Measurements from ENCODE around the gene GTSF1L.

GTSF1L gene

DNA sequence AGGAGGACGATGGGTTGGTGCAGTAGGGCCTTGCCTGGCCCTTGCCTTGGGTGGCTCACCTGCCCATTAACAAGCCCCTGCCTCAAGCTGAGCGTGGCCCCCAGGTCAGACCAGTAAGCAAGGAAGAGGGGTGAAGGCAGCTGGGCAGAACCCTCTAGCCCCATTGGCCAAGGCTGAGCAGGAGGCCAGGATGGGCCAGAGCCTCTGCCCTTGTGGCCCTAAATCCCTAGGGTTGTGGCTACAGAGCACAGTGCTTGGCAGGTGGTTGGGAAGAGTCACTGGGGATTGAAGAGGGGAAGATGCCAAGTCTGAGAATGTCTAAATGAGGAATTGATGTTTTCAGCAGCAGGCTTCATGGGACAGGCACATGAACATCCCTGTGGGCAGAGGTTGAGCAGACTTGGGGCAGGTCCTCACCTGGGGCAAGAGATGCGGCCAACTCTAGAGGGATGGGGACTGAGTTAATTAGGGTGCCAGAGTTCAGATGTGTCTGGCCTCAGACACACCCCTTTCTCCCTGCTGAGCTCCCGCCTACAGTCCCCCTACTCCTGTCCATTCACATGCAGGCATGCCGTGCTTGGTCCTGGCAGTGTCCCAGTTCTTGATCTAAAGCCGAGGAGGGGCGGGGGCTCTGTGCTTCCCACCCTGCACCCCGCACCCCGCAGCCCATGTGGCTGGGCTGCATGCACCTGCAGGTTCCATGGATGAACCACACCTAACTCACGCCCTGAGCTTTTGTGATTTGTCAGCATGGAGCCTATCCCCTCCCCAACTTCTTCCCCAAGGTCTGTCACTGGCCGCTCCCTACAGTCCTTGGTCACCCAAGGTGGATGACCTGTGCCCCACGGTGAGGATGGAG is 9.8 kb downstream of the GTSF1L start:
- no peak for DNase-seq (ENCODE audit: low spot score)

DNA sequence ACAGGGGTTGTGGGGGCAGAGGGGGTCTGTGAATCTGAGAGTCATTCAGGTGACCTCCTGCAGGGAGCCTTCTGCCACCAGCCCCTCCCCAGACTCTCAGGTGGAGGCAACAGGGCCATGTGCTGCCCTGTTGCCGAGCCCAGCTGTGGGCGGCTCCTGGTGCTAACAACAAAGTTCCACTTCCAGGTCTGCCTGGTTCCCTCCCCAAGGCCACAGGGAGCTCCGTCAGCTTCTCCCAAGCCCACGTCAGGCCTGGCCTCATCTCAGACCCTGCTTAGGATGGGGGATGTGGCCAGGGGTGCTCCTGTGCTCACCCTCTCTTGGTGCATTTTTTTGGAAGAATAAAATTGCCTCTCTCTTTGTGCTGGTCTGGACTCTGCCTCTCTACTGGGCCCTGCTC is 10.7 kb downstream of the GTSF1L start:
- DNase-seq (ENCODE audit: low spot score), result no peak

DNA sequence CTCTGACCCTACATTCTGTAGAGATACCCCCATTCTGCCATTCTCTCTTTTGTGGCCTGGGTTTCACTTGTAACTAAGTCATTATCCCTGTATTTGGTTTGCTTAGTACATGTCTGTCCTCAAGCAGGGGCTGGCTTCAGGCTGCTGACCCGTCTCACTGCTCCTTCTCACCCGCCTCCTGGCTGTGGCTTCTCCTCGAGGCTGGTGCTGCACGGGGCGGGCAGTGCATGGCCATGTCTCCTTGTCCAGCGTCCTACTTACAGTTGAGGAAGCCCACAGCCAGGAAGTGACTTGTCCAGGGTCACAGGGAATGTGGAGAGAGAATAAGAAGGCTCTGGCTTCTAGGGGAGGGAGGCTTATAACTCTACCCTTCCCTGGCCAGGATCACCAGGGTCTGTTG is 11.3 kb downstream of the GTSF1L start:
- DNase-seq (ENCODE audit: low spot score), result no peak

DNA sequence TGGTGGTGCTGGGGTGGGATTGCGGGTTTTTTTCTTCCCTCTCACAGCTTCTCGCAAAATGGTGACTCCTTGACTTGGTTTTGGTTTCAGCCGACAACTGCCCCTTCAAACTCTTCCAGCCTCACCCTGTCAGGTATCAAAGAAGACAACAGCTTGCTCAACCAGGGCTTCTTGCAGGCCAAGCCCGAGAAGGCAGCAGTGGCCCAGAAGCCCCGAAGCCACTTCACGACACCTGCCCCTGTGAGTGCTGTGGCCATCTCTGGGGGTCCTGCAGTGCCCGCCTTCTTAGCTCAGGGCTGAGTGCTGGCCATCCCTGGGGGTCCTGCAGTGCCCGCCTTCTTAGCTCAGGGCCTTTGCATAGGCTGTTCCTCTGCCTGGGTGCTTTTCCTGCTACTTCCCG is 11.8 kb downstream of the GTSF1L start:
- no peak for DNase-seq (ENCODE audit: low spot score)

DNA sequence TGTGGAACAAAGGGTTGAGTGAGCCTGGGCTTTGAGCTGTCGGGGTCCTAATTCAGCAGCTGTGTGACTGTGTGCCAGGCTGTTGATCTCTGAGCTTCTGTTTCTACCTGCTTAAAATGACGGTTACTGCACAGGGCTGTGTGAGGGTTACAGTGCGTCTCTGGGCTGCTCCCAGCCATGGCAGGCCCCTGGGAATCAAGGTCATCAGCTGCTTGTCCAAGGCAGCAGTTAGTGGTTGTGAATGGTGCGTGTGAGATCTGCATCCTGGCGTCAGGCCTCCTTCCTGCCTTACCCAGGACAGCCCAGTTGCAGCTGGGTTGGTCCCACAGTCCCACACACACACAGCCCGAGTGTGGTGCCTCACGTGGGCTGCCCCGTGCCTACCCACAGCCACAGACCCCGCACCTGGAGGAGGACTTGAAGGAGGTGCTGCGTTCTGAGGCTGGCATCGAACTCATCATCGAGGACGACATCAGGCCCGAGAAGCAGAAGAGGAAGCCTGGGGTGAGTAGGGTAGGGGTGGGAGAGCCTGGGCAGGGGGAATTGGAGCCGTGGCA is 15.6 kb downstream of the GTSF1L start:
- DNase-seq (ENCODE audit: low spot score), result no peak

DNA sequence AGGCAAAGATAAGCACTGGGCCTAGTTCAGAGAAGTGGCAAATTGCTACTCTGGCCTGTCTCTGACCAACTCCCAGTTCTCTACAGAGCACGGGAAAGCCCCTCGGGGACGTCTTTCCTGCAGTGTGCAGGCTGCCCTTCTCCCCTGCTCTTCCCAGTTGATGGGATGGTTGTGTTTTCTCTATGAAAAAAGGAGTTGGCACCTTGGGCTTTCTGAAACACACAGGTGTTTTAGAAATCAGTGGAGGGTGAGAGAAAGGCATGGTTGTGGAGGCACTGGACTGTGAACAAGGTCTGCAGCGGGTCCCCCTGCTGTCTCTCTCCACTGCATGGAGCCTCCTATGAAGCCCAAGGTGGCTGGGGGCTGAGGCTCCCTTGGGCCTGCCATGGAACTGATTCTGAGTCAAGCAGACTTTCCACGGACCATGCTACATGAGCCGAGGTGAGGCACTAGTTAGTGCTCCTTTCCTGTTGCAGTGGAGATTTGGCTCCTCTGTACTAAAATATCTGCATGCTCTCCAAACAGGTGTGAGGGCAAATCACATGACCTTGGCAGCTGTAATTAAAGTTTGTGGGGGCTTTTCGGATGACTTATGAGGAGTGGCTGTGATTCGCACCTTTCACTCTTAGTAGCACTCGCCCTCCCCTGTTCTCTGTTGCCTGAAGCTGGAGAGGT is 16.3 kb downstream of the GTSF1L start:
- no peak for DNase-seq (ENCODE audit: low spot score)

DNA sequence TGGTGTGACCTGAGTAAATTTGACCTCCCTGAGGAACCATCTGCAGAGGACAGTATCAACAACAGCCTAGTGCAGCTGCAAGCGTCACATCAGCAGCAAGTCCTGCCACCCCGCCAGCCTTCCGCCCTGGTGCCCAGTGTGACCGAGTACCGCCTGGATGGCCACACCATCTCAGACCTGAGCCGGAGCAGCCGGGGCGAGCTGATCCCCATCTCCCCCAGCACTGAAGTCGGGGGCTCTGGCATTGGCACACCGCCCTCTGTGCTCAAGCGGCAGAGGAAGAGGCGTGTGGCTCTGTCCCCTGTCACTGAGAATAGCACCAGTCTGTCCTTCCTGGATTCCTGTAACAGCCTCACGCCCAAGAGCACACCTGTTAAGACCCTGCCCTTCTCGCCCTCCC is 24.3 kb downstream of the GTSF1L start:
- DNase-seq (ENCODE audit: low spot score), result no peak

DNA sequence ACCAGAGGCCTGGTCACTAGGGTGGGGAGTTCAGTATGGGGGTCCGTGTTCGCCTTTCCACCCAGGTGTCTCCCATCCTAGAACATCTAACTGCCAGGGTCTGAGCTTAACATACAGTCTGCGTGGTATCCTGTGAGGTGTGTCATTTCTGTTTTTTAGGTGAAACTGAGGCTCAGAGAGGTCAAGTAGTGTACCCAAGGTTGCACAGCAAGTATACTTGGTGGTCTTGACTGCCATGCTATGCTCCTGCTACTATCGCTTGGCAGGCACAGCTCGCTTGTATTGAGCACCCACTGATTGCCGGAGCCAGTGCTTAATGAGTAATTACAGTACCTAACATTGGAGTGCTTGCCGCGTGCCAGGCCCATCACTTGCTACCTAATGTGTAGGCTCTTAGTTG is 26.2 kb downstream of the GTSF1L start:
- no peak for DNase-seq (ENCODE audit: low spot score)

DNA sequence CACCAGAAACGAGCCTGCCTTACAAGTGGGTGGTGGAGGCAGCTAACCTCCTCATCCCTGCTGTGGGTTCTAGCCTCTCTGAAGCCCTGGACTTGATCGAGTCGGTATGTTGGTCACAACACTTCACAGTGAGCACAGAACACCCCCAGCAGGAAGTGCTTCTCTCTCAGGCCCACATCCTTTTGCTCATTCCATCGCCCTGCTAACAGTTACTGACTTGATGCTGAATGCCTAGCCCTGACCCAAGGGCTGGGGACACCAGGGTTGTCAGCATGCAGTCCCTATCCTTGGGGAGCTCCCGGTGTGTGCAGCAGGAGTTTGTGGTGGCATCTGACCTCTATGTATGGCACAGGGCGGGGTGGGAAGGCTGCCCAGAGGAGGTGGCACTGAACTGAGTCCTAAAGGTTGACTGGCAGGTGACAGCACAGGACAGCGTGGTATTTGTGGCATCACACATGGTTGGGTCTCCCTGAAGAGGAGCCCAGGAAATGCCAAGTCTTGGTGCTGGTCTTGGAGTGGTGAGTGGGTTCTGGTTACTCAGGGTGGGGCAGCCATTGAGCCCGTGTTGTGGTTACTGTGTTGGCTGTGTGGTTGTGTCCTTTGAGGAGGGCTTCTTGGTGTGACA is 26.7 kb downstream of the GTSF1L start:
- DNase-seq (ENCODE audit: low spot score), result no peak

DNA sequence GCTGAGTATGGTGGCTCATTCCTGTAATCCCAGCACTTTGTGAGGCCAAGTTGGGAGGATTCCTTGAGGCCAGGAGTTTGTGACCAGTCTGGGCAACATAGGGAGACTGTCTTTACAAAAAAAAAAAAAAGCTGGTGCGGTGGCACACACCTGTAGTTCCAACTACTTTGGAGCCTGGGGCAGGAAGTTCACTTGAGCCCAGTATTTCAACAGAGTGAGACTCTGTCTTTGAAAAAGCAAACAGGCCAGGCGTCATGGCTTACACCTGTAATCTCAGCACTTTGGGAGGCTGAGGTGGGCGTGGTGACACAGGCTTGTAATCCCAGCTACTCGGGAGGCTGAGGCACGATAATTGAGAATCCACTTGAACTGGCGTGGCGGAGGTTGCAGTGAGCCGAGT is 31.2 kb downstream of the GTSF1L start:
- DNase-seq (ENCODE audit: low spot score), result no peak

DNA sequence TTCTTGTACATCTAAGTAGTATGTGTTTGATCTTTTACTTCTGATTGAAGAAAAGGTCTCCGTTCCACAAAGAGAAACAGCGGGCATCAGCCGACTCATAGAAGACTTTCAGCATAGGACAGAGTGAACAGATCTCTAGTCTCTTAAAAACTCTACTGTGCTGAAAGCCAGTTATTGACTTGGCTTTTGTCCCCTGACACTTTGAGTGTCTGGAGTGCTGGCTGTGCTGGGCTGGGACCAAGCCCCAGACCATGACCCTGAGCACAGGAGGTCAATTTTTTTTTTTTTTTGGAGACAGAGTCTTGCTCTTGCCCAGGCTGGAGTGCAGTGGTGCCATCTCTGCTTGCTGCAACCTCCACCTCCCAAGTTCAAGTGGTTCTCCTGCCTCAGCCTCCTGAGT is 32.0 kb downstream of the GTSF1L start:
- DNase-seq (ENCODE audit: low spot score), result no peak

DNA sequence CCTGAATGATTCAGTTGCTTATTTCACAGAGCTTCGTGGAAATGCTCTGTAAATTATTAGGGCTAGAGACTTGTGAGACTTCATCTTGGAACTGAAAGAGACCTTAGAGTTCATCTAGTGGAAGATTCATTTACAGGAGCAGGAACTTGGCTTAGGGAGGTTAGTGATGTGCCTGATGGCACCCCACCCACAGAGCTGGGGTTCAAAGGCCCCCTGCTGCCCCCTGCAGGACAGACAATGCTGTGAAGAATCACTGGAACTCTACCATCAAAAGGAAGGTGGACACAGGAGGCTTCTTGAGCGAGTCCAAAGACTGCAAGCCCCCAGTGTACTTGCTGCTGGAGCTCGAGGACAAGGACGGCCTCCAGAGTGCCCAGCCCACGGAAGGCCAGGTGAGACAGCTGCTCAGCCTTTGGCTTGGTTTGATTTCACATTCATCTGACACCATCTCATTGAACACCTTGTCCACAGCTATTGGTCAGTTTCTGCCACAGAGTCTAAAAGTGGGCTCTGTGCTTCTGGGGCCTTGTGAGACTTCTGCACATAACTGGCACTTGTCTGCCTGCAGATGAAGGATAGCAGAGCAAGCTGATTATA is 34.8 kb downstream of the GTSF1L start:
- peak; percentile 84 for DNase-seq (ENCODE audit: low spot score)

DNA sequence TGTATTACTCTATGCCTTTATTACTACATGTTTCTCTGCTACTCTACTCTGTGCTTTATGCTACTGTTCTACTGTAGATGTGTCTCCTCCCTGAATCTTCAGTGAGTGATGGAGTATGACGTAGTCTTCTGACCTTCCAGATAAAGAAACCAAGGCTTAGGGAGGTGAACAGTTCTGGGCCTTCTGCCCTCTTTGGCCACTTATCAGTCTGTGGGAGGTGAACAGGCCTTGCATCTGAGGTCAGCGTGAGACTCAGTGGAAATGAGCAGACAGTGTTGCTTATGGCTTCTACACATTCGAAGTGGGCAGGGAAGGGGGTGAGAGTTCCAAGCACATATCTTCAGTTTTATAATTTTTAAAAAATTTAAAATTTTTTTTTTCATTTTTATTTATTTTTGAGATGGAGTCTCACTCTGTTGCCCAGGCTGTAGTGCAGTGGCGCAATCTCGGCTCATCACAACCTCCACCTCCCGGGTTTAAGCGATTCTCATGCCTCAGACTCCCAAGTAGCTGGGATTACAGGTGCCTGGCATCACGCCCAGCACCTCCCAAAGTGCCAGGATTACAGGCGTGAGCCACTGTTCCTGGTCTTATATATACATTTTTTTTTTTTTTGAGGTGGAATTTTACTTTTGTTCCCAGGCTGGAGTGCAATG is 35.7 kb downstream of the GTSF1L start:
- DNase-seq (ENCODE audit: low spot score), result peak; percentile 71

DNA sequence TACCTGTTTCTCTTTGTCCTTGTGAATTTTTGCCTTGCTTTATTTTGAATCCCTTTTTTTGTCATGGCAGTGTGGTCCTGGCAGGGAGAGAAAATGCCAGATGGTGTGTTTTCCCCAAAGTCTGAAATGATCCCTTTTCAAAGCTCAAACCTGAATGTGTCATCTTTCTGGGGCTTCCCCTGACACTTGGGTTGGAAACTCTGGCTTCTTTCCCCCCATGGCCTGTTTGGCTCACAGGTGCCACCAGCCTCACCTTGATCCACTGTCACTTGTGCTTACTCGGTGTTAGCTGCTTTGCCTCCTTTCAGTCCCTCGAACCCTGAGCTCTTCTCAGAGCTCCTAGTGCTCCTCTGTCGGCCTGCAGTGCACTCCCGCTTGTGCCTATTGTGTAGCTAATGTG is 37.6 kb downstream of the GTSF1L start:
- no peak for DNase-seq (ENCODE audit: low spot score)

DNA sequence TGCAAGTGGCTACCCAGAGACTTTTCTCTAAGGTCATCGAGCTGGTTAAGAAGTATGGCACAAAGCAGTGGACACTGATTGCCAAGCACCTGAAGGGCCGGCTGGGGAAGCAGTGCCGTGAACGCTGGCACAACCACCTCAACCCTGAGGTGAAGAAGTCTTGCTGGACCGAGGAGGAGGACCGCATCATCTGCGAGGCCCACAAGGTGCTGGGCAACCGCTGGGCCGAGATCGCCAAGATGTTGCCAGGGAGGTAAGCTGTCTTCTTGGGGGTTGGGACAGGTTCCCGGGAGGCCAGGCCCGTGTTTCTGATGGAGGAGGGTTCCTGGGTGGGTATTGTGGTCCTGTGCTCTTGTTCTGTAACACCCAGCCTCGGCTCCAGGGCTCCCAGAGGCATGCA is 40.0 kb downstream of the GTSF1L start:
- DNase-seq (ENCODE audit: low spot score), result no peak

DNA sequence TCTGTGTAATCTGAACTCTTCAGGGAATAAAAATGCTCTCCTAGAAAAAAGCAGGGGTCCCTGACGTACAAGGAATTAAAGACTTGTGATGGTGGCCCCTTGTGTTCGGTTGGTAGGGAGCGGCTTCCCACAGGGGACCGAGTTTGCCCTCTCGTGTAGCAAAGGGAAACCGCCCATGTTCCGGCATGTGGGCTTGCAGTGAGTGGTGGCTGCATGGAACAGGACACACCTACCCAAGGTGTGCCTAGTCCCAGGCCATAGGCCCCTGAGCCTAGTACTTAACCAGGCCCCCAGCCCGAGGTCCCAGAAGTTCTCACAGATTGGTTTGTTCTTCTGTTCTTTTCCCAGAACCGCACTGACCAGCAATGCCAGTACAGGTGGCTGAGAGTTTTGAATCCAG is 44.4 kb downstream of the GTSF1L start:
- DNase-seq (ENCODE audit: low spot score), result no peak

DNA sequence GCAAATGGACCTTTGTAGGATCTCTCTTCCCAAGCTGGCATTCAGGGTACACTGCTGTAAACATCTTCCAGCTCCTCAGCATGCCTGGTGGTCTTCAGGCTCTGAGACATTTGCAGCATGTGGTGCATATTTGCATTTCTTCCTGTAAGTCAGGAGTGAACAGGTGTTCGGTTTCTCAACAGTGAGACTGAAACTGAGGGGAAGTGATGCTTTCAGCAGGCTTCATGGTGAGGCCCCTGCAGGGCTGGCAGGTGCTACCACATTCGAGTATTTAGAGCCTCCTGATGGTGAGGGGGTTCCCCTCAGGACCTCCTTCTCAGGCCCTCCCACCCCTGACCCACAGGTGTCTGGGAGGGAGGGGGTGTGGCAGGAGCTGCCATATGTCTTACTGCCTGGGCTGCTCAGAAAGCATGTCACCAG is 44.8 kb downstream of the GTSF1L start:
- DNase-seq (ENCODE audit: low spot score), result no peak

DNA sequence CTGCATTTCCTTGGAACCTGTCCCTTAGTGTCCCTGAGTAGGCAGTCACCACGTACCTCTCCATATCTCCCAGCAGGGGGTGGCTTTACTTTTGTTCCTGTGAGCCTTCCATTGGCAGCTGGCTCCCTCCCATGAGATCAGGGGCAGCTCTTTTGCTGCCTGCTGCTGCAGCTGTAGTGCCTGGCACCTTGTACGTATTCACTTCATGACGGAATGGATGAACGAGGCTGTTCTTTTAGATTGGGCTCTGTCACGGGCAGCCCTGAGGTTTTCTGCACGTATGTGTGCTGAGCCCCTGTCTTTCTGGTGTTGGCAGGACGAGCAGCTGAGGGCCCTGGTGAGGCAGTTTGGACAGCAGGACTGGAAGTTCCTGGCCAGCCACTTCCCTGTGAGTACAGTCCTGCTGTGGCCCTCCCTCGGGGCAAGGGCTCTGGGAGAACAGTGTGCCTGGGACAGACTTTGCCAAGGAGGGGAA is 45.3 kb downstream of the GTSF1L start:
- DNase-seq (ENCODE audit: low spot score), result no peak

DNA sequence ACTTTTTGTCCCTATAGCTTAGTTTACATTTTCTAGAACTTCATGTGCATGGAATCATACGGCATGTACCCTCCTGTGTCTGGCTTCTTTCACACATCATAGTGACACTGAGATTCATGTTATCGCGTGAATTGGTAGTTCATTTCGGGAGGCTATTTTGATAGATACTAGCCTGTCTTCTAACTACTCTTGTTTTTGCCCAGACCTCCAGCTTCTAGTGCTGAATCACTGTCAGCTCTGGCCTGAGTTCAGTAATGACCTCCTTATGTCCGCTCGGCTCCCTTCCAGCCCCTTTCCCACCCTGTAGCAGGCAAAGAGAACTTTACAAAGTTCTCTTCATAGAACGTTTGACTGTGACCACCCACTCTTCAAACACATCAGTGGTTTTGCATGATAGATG is 45.8 kb downstream of the GTSF1L start:
- DNase-seq (ENCODE audit: low spot score), result no peak

DNA sequence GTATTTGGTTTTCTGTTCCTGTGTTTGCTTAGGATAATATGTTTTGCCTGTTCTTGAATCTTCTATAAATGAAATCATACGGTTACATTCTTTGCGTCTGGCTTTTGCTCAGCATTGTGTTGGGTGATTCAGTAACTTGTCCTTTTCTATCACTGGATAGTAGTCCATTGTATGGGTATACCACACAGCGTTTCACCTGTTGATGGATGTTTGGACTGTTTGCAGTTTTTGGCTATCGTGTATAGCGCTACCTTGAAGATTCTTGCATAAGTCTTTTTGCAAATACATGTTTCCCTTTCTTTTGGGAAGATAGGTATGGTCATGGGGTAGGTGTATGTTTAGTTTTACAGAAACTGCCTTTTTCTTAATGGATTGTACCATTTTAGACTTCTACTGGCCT is 50.4 kb downstream of the GTSF1L start:
- DNase-seq (ENCODE audit: low spot score), result no peak
